Testis (tissue), 2 donors: Measurements from ENCODE around the gene NEFH.

Source experiments
- CTCF ChIP-seq, 3 experiments: fragments of 450-650 bp in 2 of 3; fragments of 200-600 bp in 1 of 3; sonication (generic) in 1 of 3; IDR thresholded peaks; one replicate each; pipeline ENCODE4 v1.5.1; 2016 to 2019; ENCODE audit warnings: antibody characterized with exemption in 3 of 3, mild to moderate bottlenecking in 2 of 3, moderate library complexity in 1 of 3
- POLR2A ChIP-seq: fragments of 450-650 bp; IDR thresholded peaks from one replicate; pipeline ENCODE4 v1.6.1; 2017; ENCODE audit warnings: antibody characterized with exemption, mild to moderate bottlenecking, moderate library complexity

GRCh38 chr22:29456211-29456671 lies 23.8 kb upstream of the NEFH start:
- no peak for TF ChIP-seq CTCF (IDR thresholded peaks at IDR 0.05)
- TF ChIP-seq POLR2A: no peak
